Body of pancreas (tissue), 4 donors: ENCODE results near the gene ATF7. TPM values are rescaled to one million over a fixed set of nuclear protein-coding genes. Genes with fewer than 3 reads are reported as not detected.

Experiments used
- ATAC-seq: fragments of 150-250 bp; one replicate; pipeline ENCODE4 v1.9.1; 2016
- DNase-seq, 4 donors: peaks; one replicate each; pipeline ENCODE4 v3.0.0-alpha.2; 2019
- H3K27ac ChIP-seq, 4 donors: fragments of 200-600 bp; sonication (generic); 1 replicate in 3 of 4; 2 replicates in 1 of 4; pipeline versions ENCODE4 v1.5.1 to v1.6.1; 2016 to 2019; ENCODE audit warnings: mild to moderate bottlenecking in 1 of 4, mixed read lengths in 1 of 4, moderate library complexity in 1 of 4
- H3K27me3 ChIP-seq, 2 donors: fragments of 200-600 bp; sonication (generic); one replicate each; pipeline ENCODE4 v1.6.0; 2016; ENCODE audit warnings: mild to moderate bottlenecking in 1 of 2
- H3K36me3 ChIP-seq, 2 donors: fragments of 200-600 bp; sonication (generic); replicated peaks in 1 of 2; 2 replicates each; pipeline ENCODE4 v1.5.1; 2016; ENCODE audit warnings: low read depth in 2 of 2; ENCODE audit not compliant: insufficient read depth in 1 of 2
- H3K4me1 ChIP-seq: fragments of 200-600 bp; sonication (generic); one replicate; pipeline ENCODE4 v1.6.0; 2016
- H3K4me3 ChIP-seq, 2 donors: fragments of 200-600 bp; sonication (generic); 1 replicate in 1 of 2; 2 replicates in 1 of 2; pipeline ENCODE4 v1.5.1; 2016 to 2019
- H3K9me3 ChIP-seq, 3 donors: fragments of 200-600 bp; sonication (generic); 1 replicate in 2 of 3; 2 replicates in 1 of 3; pipeline ENCODE4 v1.5.1; 2016
- CTCF ChIP-seq, 7 experiments: fragments of 450-650 bp in 4 of 7; fragments of 200-600 bp in 3 of 7; sonication (generic) in 3 of 7; IDR thresholded peaks; one replicate each; pipeline ENCODE4 v1.5.1; 2016 to 2019; ENCODE audit warnings: antibody characterized with exemption in 7 of 7
- POLR2A ChIP-seq, 3 donors: fragments of 450-650 bp; IDR thresholded peaks; one replicate each; pipeline ENCODE4 v1.6.1; 2016; ENCODE audit warnings: antibody characterized with exemption in 3 of 3, mild to moderate bottlenecking in 2 of 3
- WGBS, 2 donors: methylation state at CpG; one replicate each; pipeline ENCODE4 v1.1.5; 2017; 5-methylcytosine and 5-hydroxymethylcytosine counted together
- intact Hi-C: fragments of 100-400 bp; cut with DNase I; formaldehyde crosslinking; loops from one replicate; pipeline ENCODE4 v1.15.1; 2023
- total RNA-seq, 2 donors: library from RNA; depleted of rRNA; stranded (reverse); fragments of >200 nt; gene quantifications; one replicate each; pipeline ENCODE4 v1.1.0, GENCODE V29; 2016

The ATF7 gene
- total RNA-seq, 2 donors from 2014 or later = 12.9 to 21.3 TPM

DNA sequence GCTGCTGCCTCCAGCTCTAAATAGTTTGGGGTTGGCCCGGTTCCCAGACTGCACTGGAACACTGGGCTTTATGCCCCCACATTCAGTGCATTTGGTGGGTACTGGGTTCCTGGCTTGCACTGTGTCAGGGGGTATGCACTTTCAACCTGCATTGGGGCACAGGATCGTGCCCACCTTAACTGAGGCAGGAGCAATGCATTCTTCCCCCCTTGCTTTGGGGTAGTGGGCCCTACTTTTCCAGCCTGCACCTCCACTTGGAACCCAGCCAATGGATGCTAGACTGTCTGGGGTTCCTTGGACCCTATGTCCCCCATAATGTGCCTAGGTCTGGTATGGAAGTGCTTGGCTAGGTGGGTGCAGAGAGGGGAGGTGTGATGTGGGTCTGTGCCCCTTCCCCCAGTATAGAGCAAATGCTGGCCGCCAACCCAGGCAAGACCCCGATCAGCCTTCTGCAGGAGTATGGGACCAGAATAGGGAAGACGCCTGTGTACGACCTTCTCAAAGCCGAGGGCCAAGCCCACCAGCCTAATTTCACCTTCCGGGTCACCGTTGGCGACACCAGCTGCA, 124.5 kb downstream of the ATF7 start:
- DNase-seq = no peak
- ATAC-seq = no peak
- H3K36me3 ChIP-seq = no peaks in the 10 kb centered on the region
- 51 to 64% methylated on average over 5 to 10 of the region's 10 CpGs for WGBS, 2 donors
- intact Hi-C loops = loop anchor here (10.0 kb wide), 1 partner anchor 147 kb away; no protein-coding TSS in a partner anchor
- H3K27ac ChIP-seq = peak overlapping the region; percentile 93 to 99 (median 96)
- H3K27me3 ChIP-seq = no peaks in the 10 kb centered on the region
- no peaks in the 10 kb centered on the region for H3K9me3 ChIP-seq
- H3K4me3 ChIP-seq = peak overlapping the region; percentile 53 to 60
- no peak for TF ChIP-seq POLR2A (IDR thresholded peaks at IDR 0.05)
- TF ChIP-seq CTCF (IDR thresholded peaks at IDR 0.05) = no peak
- peaks cover 38% of the 10 kb centered on the region for H3K4me1 ChIP-seq

DNA sequence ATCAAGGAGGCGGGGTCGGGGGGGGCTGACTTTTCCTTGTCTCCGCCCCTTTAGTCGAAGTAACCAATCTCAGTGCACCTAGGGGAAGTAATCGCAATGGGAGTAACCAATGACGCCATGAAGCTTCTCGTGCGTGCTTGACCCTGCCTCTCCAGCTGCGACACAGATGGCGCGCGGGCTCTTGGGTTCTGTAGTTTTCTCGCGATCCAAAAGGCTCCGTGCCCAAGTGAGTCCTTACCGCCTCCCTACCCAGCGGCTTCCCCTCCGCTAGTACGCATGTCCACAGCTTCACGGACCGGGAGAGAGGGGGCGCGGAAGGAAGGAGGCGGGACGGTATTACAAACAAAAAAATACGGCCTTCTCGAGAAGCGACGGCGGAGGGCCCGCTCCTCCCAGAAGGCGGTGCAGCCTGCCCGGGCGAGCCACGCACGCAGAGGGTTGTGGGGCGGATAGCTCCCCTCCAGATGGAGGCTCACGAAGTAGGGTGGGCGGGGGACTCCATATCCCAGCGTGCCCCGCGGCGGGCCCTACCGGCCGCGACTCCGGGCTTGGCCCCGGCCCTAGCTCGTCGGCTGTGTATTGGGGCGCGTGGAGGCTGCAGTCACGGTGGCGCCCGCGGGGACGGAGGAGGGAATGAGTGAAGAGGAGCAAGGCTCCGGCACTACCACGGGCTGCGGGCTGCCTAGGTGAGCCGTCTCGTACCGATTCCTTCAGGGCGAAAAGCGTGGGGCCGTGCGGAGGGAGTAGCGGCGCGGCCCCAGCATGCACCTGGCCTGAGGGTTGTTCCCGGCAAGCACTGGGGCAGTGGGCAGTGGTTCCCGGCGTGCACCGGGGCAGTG, 125.2 kb downstream of the ATF7 start, which contains the start of gene TARBP2:
TARBP2 (plus strand) TSS at position 508 of the 839 bp plus-strand sequence; CDS start at position 634, 126 bp downstream.
- no peaks in the 10 kb centered on the region for H3K27me3 ChIP-seq
- DNase-seq (peak; percentile 98 to 99 (median 98)), ATAC-seq (peak; percentile 91)
- no peaks in the 10 kb centered on the region for H3K36me3 ChIP-seq
- peak within 1 kb of the TSS; percentile 93 to 99 (median 96) for H3K27ac ChIP-seq
- H3K4me1 ChIP-seq = peaks cover 43% of the 10 kb centered on the region
- H3K4me3 ChIP-seq = peak within 1 kb of the TSS; percentile 53 to 60
- H3K9me3 ChIP-seq = no peaks in the 10 kb centered on the region
- 0 to 1% methylated on average over 37 to 74 of the region's 74 CpGs for WGBS, 2 donors
- TF ChIP-seq CTCF (IDR thresholded peaks at IDR 0.05) (peak in 4 of 7 experiments; percentile 9 to 26 (median 13)), POLR2A (IDR thresholded peaks at IDR 0.05) (peak; percentile 43 to 61 (median 56))
- intact Hi-C loops = loop anchor here (10.0 kb wide), 1 partner anchor 146 kb away; no protein-coding TSS in a partner anchor

DNA sequence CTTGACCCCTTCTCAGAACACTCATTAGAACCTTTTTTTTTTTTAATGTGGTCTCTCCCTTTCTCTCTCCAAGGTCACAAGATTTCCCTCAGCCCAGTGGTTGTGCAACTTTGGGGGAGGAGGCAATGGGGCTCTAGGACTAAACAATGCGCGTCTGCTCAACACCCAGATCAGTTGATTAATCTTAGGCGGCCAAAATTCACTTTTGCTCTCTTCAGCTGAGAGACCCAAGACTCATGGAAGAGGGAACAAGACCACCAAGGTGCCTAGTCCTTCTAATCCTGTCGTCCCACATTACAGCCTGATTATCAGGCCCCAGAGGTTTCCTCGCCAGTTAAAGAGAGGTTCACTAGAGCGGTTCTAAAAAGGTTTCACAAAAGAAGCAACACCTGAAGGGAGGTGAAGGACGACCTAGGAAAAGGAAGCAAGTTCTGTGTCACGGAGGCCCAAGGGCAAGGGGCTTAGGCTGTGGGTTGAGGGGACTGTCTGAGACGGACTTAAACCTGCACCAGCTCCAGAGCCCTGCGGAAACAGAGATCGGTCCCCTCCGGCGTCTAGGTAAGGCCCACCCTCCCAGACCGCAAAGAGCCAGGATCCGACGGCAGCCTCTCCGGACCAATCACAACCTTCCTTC, 125.9 kb downstream of the ATF7 start:
- Histone ChIP-seq H3K4me1 (peaks cover 49% of the 10 kb centered on the region), H3K36me3 (no peaks in the 10 kb centered on the region), H3K27me3 (no peaks in the 10 kb centered on the region), H3K4me3 (peak overlapping the region in 1 of 2 donors; percentile 37), H3K27ac (peak overlapping the region; percentile 93 to 99 (median 96)), H3K9me3 (no peaks in the 10 kb centered on the region)
- intact Hi-C loops = loop anchor here (10.0 kb wide), 1 partner anchor 145 kb away; no protein-coding TSS in a partner anchor
- TF ChIP-seq CTCF (IDR thresholded peaks at IDR 0.05) (no peak), POLR2A (IDR thresholded peaks at IDR 0.05) (peak; percentile 87 to 98 (median 96))
- DNase-seq = peak; percentile 58 to 85 (median 70)
- 0 to 1% methylated on average over 9 to 17 of the region's 17 CpGs for WGBS, 2 donors
- peak; percentile 9 for ATAC-seq

DNA sequence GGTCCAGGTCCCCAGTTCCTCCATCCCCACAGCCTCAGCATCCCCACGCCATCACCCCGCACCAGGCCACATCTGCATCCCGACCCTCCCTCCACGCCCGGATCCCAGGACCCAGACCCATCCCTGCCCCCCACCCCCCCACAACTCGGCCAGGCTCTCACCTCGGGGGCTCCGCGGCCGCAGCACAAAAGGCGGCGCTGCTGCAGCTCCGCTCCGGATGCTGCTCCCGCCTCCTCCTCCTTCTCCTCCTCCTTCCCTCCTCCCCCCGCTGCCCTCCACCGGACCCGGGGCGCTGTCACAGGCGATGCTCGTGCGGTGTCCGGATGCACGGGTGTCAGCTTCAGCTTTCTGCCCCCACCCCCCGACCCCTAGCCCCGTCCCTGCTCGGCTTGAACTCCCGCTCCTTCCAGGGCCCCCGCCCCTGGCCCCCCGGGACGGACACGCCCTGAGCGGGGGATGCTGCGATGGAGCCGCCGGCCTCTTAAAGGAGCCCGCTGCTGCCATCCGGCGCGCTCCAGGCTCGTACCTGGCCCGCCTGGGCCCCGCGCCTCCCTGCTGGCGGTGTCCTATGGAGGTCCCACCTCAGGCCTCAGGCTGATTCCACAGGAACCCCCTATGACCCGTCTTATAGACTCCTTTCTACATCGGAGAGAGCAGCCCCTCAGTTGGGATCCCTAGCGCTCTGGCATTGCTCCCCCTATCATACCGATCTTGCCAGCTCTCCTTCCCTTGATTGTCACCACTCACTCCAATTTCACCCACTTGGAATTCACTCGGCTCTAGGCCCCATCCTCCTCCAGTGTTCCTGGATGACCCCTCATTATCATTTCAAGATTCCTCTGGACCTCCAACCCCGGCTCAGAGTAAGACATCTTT, 126.7 kb downstream of the ATF7 start, which contains the start of gene MAP3K12:
MAP3K12 (minus strand) TSS at position 193 of the 876 bp plus-strand sequence. CDS start 12,067 bp downstream, outside the sequence.
- ATAC-seq (no peak), DNase-seq (peak in 3 of 4 donors; percentile 46 to 50 (median 48))
- intact Hi-C loops = loop anchor here (10.0 kb wide), 1 partner anchor 145 kb away; no protein-coding TSS in a partner anchor
- 2% methylated on average over 24 to 42 of the region's 51 CpGs for WGBS, 2 donors
- peaks cover 52% of the 10 kb centered on the region for H3K4me1 ChIP-seq
- H3K27ac ChIP-seq = peak within 1 kb of the TSS; percentile 93 to 99 (median 96)
- no peaks in the 10 kb centered on the region for H3K27me3 ChIP-seq
- TF ChIP-seq POLR2A (IDR thresholded peaks at IDR 0.05) = no peak
- TF ChIP-seq CTCF (IDR thresholded peaks at IDR 0.05) = no peak
- peak within 1 kb of the TSS in 1 of 2 donors; percentile 37 for H3K4me3 ChIP-seq
- no peaks in the 10 kb centered on the region for H3K9me3 ChIP-seq
- no peaks in the 10 kb centered on the region for H3K36me3 ChIP-seq
